Smooth muscle cell of the brain vasculature (primary cell): ENCODE measurements around the gene TMEM132C.

ENCODE experiments used
- DNase-seq: peaks from one replicate; pipeline ENCODE4 v3.0.0-alpha.2; 2012; ENCODE audit warnings: low read depth, low spot score

TMEM132C gene

DNA sequence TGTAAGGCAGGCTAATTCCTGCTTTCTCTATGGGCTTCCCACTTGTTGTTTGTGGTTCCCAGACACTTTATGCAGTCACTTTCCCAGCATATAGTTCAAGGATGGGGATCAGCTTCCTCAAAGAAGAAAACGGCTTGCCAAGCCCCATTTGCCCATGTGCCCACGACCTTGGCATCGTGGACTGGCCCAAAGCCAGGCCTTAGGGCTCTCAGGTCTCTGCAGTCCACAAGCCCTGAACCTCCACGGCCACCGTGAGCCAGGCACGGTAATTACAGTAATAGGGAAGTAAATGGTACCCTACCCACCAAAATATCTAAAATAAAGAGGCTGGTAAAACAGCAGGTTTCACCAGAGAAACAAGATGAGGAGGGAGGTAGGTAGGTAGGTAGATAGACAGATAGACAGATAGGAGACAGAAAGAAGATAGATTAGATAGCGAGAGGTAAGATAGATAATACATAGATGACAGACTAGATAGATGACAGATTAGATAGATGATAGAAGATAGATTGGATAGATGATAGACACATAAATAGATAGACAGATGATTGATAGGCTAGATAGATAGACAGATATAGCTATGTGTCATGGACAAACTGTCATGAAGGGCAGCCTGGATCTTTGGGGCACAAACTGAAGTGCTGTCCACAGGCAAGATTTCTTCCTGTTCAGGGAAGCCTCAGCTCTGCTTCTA, 393.7 kb downstream of the TMEM132C start:
- DNase-seq = no peak

DNA sequence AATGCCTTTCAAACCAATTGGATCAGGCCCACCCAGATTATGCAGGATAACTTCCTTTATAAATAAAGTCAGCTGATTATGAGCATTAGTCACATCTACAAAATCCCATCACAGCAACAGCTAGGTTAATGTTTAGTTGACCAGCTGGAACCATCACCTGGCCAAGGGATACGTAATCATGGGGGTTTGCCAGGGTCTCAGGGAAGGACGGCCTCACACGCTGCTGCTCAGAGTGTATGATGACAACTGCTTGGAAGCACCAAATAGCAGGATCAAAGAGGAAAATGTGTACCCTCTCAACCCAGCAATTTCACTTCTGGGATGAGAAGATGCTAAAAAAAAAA, 394.2 kb downstream of the TMEM132C start:
- no peak for DNase-seq

DNA sequence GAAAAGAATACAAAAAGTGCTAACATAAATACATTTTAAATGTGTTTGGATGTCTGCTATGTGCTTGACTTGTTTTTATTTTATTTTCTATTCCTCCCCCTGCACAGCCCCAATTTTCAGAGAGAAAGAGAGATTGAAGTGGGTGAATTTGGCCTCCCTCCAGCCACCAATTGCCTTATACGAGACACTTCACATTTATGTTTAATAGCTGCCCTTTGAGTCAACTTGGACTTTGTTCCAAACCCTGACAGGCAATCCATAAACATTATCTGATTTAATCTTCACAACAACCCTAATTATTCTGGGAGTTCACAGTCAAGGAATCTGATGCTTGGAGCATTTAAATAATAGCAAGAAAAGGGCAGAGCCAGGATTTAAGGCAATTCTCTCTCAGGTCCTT, 395.1 kb downstream of the TMEM132C start:
- DNase-seq = no peak

GRCh38 chr12:128664501-128664900, 397.5 kb downstream of the TMEM132C start:
- no peak for DNase-seq

DNA sequence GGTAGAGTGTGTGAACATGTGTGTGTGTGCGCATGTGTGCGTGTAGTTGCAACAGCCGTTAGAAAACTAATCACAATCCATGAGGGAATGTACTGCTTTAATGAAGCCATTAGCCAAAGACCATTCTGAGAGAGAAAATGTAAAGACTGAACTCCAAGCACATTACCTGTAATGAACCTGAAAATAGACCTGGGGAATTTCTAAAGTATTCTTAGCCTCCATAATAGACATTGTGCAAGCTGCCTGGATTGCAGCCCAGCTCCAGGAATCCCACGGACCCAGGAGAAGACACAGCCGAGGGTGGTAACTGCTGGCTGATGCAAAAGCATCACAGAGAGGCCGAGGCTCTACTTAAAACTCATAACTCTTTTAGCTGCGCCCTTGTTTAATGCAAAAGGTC, 400.2 kb downstream of the TMEM132C start:
- DNase-seq = no peak

DNA sequence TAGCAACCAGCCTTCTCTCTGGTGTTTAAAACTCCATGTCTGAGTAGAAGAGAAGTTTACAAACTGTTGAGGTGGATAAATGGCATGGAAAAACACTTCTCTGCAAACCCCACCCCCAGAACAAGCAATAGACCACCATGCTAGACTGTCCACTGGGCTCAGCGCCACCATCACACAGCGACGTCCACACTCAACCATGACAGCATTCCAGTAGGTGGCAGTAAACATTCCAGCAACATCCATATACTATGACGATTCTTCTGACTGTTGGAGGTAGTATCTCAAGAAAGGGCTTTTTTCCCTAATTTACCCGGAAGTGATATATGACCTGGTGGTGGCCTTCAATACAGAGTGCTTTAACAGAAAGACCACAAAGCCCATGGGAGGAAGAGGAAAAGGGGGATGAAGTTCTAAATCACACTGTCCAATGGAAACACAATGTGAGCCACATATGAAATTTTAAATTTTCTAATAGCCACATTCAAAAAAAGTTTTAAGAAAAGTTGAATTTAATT, 404.6 kb downstream of the TMEM132C start:
- DNase-seq = no peak

- DNase-seq = no peak
Measured at GRCh38 chr12:128672428-128672827, 405.5 kb downstream of the TMEM132C start.

- DNase-seq = no peak
Measured at GRCh38 chr12:128672893-128673292, 405.9 kb downstream of the TMEM132C start.

- no peak for DNase-seq
Measured at GRCh38 chr12:128675576-128675975, 408.6 kb downstream of the TMEM132C start.

- no peak for DNase-seq
Measured at GRCh38 chr12:128680555-128680954, 413.6 kb downstream of the TMEM132C start.

DNA sequence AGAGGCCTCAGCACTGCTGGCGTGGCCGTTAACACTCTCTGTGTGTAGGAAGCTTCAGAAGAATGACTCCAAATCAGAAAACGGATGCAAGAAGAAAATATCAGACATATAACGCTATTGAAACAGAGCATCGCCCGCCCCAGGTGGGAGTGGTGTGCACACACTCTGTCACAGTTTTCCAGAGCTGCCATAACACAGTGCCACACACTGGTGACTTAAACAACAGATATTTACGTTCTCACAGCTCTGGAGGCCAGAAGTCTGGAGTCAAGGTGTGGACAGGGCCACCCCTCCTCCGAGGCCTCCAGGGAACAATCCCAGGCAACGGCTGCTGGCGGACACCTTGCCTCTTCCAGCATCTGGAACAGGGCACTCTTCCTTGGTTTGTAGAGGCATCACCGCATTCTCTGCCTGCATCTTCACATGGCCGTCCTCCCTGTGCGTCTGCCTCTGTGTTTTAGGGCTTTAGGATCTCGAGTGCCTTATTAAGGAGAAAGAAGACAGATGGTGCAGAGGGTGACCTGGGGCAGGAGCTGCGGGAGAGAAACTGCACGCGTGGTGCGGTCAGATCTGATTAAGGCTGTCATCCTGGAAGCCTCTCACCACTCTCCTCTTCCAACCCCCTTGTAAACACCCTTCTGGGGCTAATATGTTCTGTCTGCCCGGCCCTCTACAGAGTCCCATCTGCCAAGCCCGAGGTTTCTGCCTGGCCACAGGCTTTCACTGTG, 415.7 kb downstream of the TMEM132C start:
- no peak for DNase-seq

DNA sequence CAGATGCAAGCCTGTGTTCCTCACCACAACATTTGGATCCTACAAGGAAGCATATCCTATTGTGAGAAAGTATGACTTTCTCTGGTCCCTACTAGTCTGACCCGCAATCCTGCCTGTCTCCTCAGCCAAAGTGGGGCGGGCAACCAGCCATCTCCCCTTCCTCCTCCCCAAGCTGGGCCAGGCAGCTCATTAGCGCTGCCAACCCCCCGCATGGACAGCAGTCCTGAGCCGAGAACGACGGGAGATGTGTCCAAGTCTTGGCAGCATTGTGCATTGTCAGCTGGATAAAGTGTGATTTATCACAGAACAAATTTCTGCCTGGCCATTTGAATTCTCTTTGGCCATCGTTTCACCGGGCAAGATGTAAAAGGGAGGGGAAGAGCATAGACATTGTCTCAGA, 417.4 kb downstream of the TMEM132C start:
- no peak for DNase-seq

GRCh38 chr12:128685903-128686475, 419.0 kb downstream of the TMEM132C start:
- DNase-seq = no peak

GRCh38 chr12:128687851-128688250, 420.9 kb downstream of the TMEM132C start:
- DNase-seq = no peak

DNA sequence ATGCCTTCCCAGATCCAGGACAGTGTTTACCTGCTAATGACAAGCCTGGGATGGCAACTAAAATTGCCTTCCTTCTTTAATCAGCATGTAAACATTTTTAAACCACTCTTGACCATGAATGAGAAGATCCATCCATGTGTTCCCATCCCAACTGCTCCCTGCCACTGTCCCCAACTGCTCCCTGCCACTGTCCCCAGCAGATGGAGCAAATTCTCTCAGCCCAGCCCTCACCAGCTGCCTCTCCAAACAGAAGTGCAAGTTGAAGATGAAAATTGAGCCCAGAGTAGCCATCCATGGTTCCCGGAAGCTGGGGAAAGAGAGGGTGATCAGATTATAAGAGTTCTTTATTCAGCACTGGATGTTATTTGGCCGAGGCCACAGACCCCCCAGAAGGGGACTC, 423.7 kb downstream of the TMEM132C start:
- DNase-seq = no peak

DNA sequence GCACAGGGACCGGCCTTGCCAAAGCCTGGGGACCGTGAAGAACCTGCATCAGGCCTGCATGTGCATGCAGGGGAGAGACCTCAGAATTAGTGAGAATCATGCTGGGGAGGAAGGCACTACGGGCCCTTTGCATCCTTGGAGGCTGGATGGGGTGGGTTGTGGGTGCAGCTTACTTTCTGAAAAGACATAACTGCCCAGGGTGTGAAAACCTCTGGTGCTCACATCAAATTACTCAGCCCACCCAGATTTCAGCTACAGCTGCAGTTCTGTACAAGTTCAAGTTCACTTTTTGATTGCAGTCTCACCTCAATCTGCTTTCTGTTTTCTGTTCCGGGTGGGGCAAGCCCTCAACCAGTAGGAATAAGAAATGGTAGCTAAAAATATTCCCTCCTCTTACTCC, 426.1 kb downstream of the TMEM132C start:
- DNase-seq = no peak

DNA sequence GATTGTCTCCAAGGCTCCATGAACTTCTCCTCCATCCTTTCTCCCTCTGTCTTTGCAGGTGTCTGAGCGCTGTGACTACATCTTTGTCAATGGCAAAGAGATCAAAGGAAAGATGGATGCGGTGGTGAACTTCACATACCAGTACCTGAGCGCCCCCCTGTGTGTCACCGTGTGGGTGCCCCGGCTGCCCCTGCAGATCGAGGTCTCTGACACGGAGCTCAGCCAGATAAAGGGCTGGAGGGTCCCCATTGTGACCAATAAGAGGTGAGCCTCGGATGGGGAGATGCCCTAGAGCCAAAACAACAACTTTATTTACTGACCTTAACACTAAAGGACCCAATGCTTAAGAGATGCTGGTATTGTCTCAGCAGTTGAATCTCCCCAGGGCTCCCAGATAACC, 426.8 kb downstream of the TMEM132C start:
- DNase-seq = no peak

DNA sequence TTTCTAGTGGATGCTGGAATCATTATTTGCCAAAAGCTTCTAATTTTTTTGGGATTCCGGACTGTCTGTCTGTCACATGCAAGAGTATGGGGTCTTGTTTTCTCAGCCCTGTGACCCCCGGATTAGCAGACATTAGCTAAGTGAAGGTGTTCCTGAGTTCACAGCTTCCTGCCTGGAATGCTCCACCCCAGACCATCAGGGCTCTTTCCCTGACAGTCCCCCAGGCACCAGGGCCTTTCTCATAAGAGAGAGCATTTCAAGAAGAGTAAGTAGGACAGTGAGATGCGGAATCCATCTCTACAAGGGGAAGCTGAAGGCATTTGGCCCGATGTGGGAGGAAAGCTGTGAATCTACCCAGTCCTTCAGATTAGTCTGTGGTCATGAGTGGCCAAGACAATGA, 427.5 kb downstream of the TMEM132C start:
- no peak for DNase-seq

DNA sequence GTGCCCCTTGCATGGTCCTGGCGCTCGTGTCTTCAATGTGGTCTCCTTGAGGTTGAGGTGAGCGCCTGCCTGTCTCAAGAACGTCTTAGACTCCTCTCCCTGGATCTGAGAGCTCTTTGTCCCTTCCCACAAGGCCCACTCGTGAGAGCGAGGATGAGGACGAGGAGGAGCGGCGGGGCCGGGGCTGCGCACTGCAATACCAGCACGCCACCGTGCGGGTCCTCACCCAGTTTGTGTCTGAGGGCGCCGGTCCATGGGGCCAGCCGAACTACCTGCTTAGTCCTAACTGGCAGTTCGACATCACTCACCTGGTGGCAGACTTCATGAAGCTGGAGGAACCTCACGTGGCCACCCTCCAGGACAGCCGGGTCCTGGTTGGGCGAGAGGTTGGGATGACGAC, 428.7 kb downstream of the TMEM132C start:
- no peak for DNase-seq

DNA sequence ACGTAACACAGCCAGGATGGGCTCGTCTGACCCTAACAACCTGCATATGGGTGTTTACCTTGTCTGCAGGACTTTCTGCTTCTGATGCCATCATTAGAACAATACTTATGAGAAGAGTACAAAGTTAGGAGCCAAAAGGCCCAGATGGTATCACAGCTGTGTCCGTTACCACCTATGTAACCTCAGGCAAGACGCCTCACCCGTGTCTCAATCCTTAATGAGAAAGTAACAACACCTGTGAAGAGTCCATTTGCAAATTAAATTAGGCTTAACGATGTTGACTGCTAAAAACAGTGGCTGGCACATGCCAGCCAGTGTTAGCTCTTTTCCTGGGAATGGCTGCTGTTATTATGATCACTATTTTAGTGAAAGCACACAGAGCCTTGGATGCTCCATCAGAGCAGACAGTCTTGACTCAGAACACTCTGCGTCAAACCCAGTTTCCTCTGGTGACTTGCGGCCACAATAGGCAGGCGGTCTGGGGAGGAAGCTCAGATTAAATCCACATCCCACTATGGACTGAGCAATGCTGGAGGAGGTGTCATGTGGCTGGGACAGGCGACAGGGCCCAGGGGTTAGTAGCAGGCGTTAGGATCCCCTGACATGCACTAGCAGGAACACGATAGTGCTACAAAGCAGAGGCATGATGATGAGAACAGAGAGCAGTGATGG, 431.5 kb downstream of the TMEM132C start:
- no peak for DNase-seq

DNA sequence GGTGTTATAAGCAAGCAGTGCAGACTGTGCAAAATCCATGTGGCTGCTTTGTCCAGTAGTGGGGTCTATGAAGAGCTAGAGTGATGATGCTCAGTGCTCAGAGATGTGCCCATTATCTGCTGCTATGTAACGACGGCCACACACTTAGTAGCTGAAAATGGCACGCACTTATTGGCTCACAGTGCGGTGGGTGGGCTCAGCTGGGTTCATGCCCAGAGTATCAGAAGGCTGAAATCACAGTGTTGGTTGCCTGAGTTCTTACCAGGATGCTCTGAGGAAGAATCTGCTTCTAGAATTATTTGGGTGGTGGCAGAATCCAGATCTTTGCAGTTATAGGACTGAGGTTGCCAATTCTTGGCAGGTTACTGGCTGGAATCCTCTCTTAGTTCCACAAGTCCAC, 432.1 kb downstream of the TMEM132C start:
- DNase-seq = no peak

GRCh38 chr12:128702371-128702770, 435.4 kb downstream of the TMEM132C start:
- no peak for DNase-seq
